ENCODE results near the gene GRID2.

Gene GRID2

DNA sequence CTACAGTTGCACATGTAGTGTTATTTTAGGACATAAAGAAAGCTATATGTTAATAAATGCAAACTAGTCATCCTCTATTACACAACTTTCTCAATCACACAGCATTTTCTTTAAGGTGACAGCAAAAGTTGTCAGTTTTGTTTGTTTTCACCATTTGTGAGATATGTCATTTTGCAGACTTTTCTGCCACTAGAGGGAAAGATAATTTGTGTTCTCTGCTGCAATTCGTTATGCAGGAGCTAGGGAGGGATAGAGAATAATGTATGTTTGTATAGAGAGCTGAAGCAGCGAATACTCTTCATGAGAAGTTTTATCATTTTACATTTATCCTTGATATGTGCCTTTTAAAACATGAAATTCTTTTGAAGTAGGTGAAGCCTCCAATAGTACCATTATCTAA lies 854.2 kb downstream of the GRID2 start:
- DNase-seq (ENCODE audit: extremely low read depth, low read depth): no peak
- TF ChIP-seq, protein P1, sequence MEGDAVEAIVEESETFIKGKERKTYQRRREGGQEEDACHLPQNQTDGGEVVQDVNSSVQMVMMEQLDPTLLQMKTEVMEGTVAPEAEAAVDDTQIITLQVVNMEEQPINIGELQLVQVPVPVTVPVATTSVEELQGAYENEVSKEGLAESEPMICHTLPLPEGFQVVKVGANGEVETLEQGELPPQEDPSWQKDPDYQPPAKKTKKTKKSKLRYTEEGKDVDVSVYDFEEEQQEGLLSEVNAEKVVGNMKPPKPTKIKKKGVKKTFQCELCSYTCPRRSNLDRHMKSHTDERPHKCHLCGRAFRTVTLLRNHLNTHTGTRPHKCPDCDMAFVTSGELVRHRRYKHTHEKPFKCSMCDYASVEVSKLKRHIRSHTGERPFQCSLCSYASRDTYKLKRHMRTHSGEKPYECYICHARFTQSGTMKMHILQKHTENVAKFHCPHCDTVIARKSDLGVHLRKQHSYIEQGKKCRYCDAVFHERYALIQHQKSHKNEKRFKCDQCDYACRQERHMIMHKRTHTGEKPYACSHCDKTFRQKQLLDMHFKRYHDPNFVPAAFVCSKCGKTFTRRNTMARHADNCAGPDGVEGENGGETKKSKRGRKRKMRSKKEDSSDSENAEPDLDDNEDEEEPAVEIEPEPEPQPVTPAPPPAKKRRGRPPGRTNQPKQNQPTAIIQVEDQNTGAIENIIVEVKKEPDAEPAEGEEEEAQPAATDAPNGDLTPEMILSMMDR (IDR thresholded peaks at IDR 0.05; ENCODE audit: low read depth, low read length): peak; percentile 11

- no peak for DNase-seq (ENCODE audit: extremely low read depth, low read depth)
- TF ChIP-seq, protein P1 (IDR thresholded peaks at IDR 0.05; ENCODE audit: low read depth, low read length): no peak
Measured at GRCh38 chr4:93168053-93168452, 864.3 kb downstream of the GRID2 start.

DNA sequence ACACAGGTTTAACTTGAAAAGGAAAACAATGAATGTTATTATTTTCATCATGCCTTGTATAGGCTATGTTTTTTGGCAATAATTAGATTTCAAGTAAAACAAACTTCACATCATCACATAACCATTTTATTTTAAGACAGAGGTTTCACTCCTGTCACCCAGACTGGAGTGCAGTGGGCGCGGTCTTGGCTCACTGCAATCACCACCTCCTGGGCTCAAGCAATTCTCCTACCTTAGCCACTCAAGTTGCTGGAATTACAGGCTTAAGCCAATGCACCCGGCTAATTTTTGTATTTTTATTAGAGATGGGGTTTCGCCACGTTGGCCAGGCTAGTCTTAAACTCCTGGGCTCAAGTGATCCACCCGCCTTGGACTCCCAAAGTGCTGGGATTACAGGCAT lies 866.2 kb downstream of the GRID2 start:
- DNase-seq (ENCODE audit: extremely low read depth, low read depth): no peak
- TF ChIP-seq, protein P1 (IDR thresholded peaks at IDR 0.05; ENCODE audit: low read depth, low read length): no peak

- TF ChIP-seq, protein P1 (IDR thresholded peaks at IDR 0.05; ENCODE audit: low read depth, low read length): no peak
- DNase-seq (ENCODE audit: extremely low read depth, low read depth): no peak
Measured at GRCh38 chr4:93174598-93174997, 870.8 kb downstream of the GRID2 start.

DNA sequence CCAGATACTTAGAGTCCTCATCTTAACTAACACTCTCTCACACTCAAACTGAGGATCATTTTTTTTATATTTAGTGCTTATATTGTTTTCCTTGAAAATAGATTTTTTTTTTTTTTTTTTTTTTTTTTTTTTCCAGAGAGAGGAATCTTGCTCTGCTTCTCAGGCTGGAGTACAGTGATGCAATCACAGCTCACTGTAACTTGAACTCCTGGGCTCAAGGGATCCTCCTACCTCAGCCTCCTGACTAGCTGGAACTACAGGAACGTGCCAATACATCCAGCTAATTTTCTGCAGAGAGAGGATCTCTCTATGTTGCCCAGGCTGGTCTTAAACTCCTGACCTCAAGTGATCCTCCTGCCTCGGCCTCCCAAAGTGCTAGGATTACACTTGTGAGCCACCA lies 874.5 kb downstream of the GRID2 start:
- DNase-seq (ENCODE audit: extremely low read depth, low read depth): no peak
- TF ChIP-seq, protein P1 (IDR thresholded peaks at IDR 0.05; ENCODE audit: low read depth, low read length): no peak

GRCh38 chr4:93179044-93179443 lies 875.3 kb downstream of the GRID2 start:
- TF ChIP-seq, protein P1 (IDR thresholded peaks at IDR 0.05; ENCODE audit: low read depth, low read length): no peak
- DNase-seq (ENCODE audit: extremely low read depth, low read depth): no peak

GRCh38 chr4:93182722-93183121 lies 879.0 kb downstream of the GRID2 start:
- DNase-seq (ENCODE audit: extremely low read depth, low read depth): no peak
- TF ChIP-seq, protein P1 (IDR thresholded peaks at IDR 0.05; ENCODE audit: low read depth, low read length): no peak

All from AG09319 (cell line).